HepG2 (cell line): ENCODE results near the gene VWCE. TPM values are rescaled to one million over a fixed set of nuclear protein-coding genes. Genes with fewer than 3 reads are reported as not detected.

Source experiments
- CHD2 ChIP-seq: IDR thresholded peaks from 2 replicates; pipeline ENCODE4 v1.6.1; 2011; ENCODE audit warnings: low read depth, low read length, improper control_type of control experiment
- GATAD1 ChIP-seq: IDR thresholded peaks from 2 replicates; pipeline ENCODE4 v1.6.1; 2016; ENCODE audit warnings: missing genetic modification reagents, missing compliant biosample characterization
- KLF12 ChIP-seq: sonication (generic); formaldehyde crosslinking; IDR thresholded peaks from 2 replicates; pipeline ENCODE4 v1.4.0; 2020; ENCODE audit warnings: missing genetic modification reagents, borderline replicate concordance
- MTF2 ChIP-seq: sonication (generic); formaldehyde crosslinking; IDR thresholded peaks from 2 replicates; pipeline ENCODE4 v1.5.0; 2020; ENCODE audit warnings: missing genetic modification reagents, borderline replicate concordance
- NFIB ChIP-seq: sonication (generic); formaldehyde crosslinking; IDR thresholded peaks from 2 replicates; pipeline ENCODE4 v1.9.0; 2021; ENCODE audit warnings: missing genetic modification reagents, mild to moderate bottlenecking, borderline replicate concordance
- PHF8 ChIP-seq: sonication (generic); formaldehyde crosslinking; IDR thresholded peaks from 2 replicates; pipeline ENCODE4 v1.5.0; 2020; ENCODE audit warnings: missing genetic modification reagents
- RNF2 ChIP-seq: fragments of 450-650 bp; conservative IDR thresholded peaks from 2 replicates; pipeline ENCODE4 v1.6.1; 2016; ENCODE audit warnings: low read depth
- SIN3A ChIP-seq: IDR thresholded peaks from 2 replicates; pipeline ENCODE4 v1.6.1; 2011; ENCODE audit warnings: low read depth, mild to moderate bottlenecking, control low read depth, low read length, borderline replicate concordance
- SKI ChIP-seq: fragments of 450-650 bp; IDR thresholded peaks from one replicate; pipeline ENCODE4 v1.6.1; 2018; ENCODE audit warnings: mild to moderate bottlenecking; ENCODE audit not compliant: partially characterized antibody
- SUZ12 ChIP-seq: fragments of 150-350 bp; IDR thresholded peaks from 2 replicates; pipeline ENCODE4 v1.6.1; 2014; ENCODE audit warnings: low read depth, low read length
- TRIM24 ChIP-seq: sonication (generic); formaldehyde crosslinking; IDR thresholded peaks from 2 replicates; pipeline ENCODE4 v1.8.0; 2022; ENCODE audit warnings: mild to moderate bottlenecking, missing genetic modification reagents
- ZBTB7B ChIP-seq: sonication (generic); formaldehyde crosslinking; IDR thresholded peaks from 2 replicates; pipeline ENCODE4 v1.4.0; 2020; ENCODE audit warnings: missing genetic modification reagents
- ZMAT3 ChIP-seq: sonication (generic); formaldehyde crosslinking; conservative IDR thresholded peaks from 2 replicates; pipeline ENCODE4 v1.7.0; 2021; ENCODE audit warnings: missing genetic modification reagents
- ZNF337 ChIP-seq: sonication (generic); formaldehyde crosslinking; IDR thresholded peaks from 2 replicates; pipeline ENCODE4 v1.5.1; 2020; ENCODE audit warnings: missing genetic modification reagents, low read depth, mild to moderate bottlenecking, borderline replicate concordance
- ZNF747 ChIP-seq: sonication (generic); formaldehyde crosslinking; IDR thresholded peaks from 2 replicates; pipeline ENCODE4 v1.8.1; 2023; ENCODE audit warnings: missing genetic modification reagents, mild to moderate bottlenecking, borderline replicate concordance
- polyA plus RNA-seq, 8 experiments: library from polyadenylated mRNA; depleted of rRNA in 3 of 8; stranded (reverse) in 7 of 8; unstranded in 1 of 8; fragments of >200 nt; fragmentation: Illumina TruSeq in 4 of 8; extraction: Trizol in 4 of 8; gene quantifications; 2 replicates each; pipeline versions ENCODE4 v1.2.1 to v1.2.3, GENCODE V29; 2011 to 2016; ENCODE audit warnings: low read depth in 4 of 8, missing spikeins in 1 of 8, mixed read lengths in 1 of 8; ENCODE audit not compliant: insufficient read depth in 1 of 8
- total RNA-seq, 5 experiments: library from RNA; depleted of rRNA; stranded (reverse); fragments of >200 nt; fragmentation: Illumina TruSeq; extraction: Trizol; gene quantifications; 2 replicates each; pipeline ENCODE4 v1.2.3, GENCODE V29; 2016; ENCODE audit warnings: low read depth in 1 of 5
- TF ChIP-seq, protein P1 (sequence below): sonication (generic); formaldehyde crosslinking; IDR thresholded peaks from 2 replicates; pipeline ENCODE4 v1.5.0; 2020; ENCODE audit warnings: missing genetic modification reagents
- TF ChIP-seq, protein P2 (sequence below): sonication (generic); formaldehyde crosslinking; IDR thresholded peaks from 2 replicates; pipeline ENCODE4 v1.5.0; 2020; ENCODE audit warnings: mild to moderate bottlenecking, missing genetic modification reagents
- TF ChIP-seq, protein P3 (sequence below): sonication (generic); formaldehyde crosslinking; IDR thresholded peaks from 2 replicates; pipeline ENCODE4 v1.5.1; 2020; ENCODE audit warnings: mild to moderate bottlenecking, moderate library complexity, missing genetic modification reagents
- TF ChIP-seq, protein P4 (sequence below): sonication (generic); formaldehyde crosslinking; conservative IDR thresholded peaks from 2 replicates; pipeline ENCODE4 v1.4.0; 2020; ENCODE audit warnings: missing genetic modification reagents
- TF ChIP-seq, protein P5 (sequence below): sonication (generic); formaldehyde crosslinking; IDR thresholded peaks from 2 replicates; pipeline ENCODE4 v1.8.1; 2023; ENCODE audit warnings: missing genetic modification reagents, inconsistent platforms, borderline replicate concordance

The VWCE gene
- total and polyA plus RNA-seq, 2 of the 13 experiments (the other 11 are each of a cell fraction or from before 2014, with no cell fraction given), result 27.6 to 58.3 TPM

DNA sequence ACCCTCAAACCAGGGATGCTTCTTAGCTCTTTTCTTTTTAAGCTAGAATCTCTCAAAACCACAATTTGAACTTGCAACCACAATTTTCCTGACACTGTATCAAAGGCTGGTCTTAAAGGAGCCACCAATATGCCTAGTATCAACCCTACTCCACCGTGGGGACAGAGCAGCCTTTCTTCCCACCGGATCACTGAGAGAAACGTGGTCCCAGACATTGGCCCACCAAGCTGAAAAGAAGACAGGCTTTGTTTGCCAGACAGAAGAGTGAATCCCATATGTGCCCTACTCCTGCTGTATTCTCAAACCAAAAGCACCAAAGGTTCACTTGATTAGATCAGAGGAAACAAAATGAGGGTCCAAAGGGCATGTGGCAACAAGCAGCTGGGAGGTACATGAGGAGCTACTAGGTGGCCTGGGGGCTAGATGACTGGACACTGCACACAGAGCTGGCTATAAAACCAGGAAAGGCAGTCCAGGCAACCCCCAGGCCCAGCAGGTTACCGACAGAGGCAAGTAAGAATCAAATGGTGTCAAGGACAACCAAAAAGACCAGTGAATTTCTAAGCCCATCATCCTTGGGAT is 3.6 kb upstream of the VWCE start (continued):
- TF ChIP-seq, protein P1, sequence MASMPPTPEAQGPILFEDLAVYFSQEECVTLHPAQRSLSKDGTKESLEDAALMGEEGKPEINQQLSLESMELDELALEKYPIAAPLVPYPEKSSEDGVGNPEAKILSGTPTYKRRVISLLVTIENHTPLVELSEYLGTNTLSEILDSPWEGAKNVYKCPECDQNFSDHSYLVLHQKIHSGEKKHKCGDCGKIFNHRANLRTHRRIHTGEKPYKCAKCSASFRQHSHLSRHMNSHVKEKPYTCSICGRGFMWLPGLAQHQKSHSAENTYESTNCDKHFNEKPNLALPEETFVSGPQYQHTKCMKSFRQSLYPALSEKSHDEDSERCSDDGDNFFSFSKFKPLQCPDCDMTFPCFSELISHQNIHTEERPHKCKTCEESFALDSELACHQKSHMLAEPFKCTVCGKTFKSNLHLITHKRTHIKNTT, result no peak
- no peak for TF ChIP-seq NFIB
- TF ChIP-seq ZNF337 (CRISPR knock-in tag), result no peak
- peak; percentile 80; the same call in 1 of the 2 replicates for TF ChIP-seq SIN3A
- TF ChIP-seq ZNF747 (CRISPR knock-in tag), result 0 out of 2 replicates have a peak, but pooled peaks have one; percentile 30
- TF ChIP-seq TRIM24, result no peak
- 0 out of 2 replicates have a peak, but pooled peaks have one; percentile 0 for TF ChIP-seq KLF12 (CRISPR knock-in tag)
- no peak for TF ChIP-seq CHD2
- no peak for TF ChIP-seq MTF2
- no peak for TF ChIP-seq PHF8 (CRISPR knock-in tag)
- peak; percentile 39 for TF ChIP-seq SKI
- no peak for TF ChIP-seq RNF2
- no peak for TF ChIP-seq ZMAT3 (CRISPR knock-in tag)
- no peak for TF ChIP-seq SUZ12
- peak; percentile 75; the same call in 1 of the 2 replicates for TF ChIP-seq ZBTB7B (CRISPR knock-in tag)
- TF ChIP-seq, protein P2, sequence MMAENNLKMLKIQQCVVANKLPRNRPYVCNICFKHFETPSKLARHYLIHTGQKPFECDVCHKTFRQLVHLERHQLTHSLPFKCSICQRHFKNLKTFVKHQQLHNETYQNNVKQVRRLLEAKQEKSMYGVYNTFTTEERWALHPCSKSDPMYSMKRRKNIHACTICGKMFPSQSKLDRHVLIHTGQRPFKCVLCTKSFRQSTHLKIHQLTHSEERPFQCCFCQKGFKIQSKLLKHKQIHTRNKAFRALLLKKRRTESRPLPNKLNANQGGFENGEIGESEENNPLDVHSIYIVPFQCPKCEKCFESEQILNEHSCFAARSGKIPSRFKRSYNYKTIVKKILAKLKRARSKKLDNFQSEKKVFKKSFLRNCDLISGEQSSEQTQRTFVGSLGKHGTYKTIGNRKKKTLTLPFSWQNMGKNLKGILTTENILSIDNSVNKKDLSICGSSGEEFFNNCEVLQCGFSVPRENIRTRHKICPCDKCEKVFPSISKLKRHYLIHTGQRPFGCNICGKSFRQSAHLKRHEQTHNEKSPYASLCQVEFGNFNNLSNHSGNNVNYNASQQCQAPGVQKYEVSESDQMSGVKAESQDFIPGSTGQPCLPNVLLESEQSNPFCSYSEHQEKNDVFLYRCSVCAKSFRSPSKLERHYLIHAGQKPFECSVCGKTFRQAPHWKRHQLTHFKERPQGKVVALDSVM (CRISPR knock-in tag), result no peak
- TF ChIP-seq, protein P3, sequence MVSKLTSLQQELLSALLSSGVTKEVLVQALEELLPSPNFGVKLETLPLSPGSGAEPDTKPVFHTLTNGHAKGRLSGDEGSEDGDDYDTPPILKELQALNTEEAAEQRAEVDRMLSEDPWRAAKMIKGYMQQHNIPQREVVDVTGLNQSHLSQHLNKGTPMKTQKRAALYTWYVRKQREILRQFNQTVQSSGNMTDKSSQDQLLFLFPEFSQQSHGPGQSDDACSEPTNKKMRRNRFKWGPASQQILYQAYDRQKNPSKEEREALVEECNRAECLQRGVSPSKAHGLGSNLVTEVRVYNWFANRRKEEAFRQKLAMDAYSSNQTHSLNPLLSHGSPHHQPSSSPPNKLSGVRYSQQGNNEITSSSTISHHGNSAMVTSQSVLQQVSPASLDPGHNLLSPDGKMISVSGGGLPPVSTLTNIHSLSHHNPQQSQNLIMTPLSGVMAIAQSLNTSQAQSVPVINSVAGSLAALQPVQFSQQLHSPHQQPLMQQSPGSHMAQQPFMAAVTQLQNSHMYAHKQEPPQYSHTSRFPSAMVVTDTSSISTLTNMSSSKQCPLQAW, result peak; percentile 67; the same call in 1 of the 2 replicates
- TF ChIP-seq, protein P4, sequence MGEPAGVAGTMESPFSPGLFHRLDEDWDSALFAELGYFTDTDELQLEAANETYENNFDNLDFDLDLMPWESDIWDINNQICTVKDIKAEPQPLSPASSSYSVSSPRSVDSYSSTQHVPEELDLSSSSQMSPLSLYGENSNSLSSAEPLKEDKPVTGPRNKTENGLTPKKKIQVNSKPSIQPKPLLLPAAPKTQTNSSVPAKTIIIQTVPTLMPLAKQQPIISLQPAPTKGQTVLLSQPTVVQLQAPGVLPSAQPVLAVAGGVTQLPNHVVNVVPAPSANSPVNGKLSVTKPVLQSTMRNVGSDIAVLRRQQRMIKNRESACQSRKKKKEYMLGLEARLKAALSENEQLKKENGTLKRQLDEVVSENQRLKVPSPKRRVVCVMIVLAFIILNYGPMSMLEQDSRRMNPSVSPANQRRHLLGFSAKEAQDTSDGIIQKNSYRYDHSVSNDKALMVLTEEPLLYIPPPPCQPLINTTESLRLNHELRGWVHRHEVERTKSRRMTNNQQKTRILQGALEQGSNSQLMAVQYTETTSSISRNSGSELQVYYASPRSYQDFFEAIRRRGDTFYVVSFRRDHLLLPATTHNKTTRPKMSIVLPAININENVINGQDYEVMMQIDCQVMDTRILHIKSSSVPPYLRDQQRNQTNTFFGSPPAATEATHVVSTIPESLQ, result no peak
- peak; percentile 51; the same call in 1 of the 2 replicates for TF ChIP-seq GATAD1
- TF ChIP-seq, protein P5, sequence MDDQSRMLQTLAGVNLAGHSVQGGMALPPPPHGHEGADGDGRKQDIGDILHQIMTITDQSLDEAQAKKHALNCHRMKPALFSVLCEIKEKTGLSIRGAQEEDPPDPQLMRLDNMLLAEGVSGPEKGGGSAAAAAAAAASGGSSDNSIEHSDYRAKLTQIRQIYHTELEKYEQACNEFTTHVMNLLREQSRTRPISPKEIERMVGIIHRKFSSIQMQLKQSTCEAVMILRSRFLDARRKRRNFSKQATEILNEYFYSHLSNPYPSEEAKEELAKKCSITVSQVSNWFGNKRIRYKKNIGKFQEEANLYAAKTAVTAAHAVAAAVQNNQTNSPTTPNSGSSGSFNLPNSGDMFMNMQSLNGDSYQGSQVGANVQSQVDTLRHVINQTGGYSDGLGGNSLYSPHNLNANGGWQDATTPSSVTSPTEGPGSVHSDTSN (CRISPR knock-in tag), result no peak
